HG02763 (cell line): ENCODE data around the gene HSD3B7.

Experiments used
- ATAC-seq: cut with Tn5 transposase; IDR thresholded peaks from one replicate; pipeline ENCODE4 v1.9.1; 2021; ENCODE audit warnings: mild to moderate bottlenecking, moderate library complexity; ENCODE audit not compliant: unreplicated experiment

Gene HSD3B7

DNA sequence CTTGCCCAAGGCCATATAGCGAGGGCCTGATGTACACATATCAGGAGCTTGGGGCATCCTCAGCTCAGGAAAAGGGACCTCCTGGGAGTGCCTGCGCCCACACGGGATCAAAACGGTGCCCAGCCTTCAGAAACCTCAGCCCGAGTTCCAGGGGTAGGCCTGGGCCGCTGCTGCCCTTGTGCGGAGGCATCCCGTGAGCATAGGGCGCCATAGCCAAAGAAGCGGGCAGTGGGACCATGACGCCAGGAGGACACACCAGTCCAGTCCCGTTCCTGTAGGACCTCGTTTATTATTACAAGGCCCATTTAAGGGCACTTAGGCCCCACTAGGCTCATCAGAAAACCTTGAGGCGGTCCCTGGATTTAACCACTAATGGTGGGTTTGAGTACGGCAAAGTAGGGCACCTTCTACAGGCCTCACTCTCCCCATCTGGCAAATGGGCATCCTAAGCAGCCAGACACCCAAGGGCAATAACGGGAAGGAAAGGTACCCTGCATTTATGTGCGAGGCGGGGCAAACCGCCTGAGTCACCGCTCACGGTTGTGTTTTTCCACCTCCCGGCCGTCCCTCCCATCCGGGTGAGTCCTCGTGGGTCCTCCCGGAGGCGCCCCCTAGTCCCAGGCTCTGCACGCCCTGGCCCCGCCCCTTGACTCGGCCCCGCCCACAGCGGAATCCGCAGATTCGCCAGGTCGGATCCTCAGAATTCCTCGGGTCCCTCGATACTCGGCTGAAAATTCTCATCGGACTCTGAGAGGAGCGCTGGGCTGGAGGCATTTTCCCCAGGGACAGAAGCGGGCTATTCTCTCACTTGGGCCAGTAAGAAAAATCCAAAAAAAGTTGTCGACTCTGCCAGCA, 28.2 kb upstream of the HSD3B7 start:
- peak; percentile 41 for ATAC-seq

DNA sequence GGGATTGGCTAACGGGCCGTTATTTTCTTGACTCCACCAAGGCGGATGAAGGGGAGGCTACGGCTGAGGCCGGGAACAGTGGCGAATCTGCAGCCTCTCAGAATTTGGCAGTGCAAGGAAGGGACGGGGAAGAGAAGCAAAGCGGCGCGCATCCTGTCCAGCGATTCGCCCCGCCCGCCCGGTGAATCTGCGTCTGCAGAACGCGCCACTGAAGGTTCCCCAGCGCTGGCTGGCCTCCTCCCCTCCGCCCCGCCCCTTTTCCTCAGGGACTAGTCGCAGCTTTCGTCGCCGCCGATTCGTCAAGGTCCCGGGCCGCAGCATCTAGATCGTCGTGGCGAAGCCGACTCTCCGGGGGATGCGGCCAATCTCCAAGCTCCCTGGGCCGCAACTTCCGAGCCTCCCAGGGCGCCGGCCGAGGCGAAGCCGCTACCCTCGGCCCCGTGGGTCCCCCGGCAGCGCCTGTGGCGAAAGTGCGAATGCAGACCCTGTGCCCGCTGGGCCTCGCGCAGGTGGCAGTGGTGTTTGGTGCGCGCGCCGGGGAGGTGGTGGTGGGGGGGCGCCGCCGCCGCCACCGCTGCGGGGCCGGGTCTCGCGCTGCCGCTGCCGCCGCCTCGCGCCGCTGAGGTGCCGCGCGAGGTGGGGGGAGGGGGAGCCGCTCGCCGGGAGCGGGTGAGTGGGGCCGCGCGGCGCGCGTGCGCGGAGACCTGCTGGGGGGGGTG, 27.4 kb upstream of the HSD3B7 start, which contains the start of gene SETD1A:
Gene SETD1A, plus strand, starts transcription at position 299 of the 719 bp plus-strand sequence. CDS start 978 bp downstream, outside the sequence.
- ATAC-seq: peak; percentile 72

DNA sequence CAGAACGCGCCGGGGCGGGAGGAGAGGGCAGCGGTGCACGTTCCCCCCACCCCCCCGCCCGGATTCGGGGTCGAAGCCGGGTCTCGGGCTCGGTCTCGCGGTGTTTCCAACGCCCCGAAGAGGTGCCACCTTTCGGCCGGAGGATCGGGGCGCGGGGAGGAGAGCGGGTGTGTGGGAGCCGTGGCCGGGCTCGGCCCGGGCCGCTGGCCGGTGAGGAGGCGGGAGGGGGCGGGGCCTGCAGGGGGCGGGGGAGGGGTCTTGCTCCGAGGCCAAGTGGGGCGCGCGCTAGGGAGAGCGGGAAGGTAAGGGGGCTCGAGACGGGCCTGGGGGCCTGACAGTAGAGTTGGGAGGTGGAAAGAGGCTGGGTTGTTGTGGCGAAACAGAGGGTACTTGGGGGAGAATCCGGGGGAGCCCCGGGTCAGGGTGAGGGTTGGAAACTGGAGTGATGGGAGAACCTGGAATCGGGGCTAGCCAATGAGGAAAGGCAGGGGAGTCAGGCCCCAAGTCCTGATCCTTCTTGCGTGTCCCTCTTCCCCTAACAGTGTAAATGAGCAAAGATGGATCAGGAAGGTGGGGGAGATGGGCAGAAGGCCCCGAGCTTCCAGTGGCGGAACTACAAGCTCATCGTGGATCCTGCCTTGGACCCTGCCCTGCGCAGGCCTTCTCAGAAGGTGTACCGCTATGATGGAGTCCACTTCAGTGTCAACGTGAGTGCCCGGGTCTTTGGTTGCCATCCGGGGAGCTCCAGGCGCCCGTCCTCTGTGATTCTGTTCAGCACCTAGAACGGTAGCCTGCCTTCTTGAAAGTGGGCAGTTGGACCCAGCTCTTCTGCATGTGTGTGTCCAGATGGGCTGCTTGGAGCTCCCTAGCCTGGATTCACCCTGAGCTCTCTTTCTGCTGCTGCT, 26.6 kb upstream of the HSD3B7 start:
- peak; percentile 23 for ATAC-seq

DNA sequence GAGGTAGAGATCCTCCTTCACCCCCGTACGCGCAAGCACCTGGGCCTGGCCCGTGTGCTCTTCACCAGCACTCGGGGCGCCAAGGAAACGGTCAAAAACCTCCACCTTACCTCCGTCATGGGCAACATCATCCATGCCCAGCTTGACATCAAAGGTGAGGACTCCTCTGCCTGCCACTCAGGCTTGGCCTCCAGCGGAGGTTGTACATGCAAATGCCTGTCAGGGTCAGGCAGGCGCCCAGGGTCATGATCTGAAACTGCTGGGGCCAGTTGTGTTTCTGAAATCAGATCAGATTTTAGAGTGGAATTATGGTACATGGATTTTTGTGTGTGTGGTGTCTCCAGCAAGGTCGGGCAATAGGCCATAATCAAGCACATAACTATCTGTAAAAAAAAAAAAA, 23.6 kb upstream of the HSD3B7 start:
- no peak for ATAC-seq

DNA sequence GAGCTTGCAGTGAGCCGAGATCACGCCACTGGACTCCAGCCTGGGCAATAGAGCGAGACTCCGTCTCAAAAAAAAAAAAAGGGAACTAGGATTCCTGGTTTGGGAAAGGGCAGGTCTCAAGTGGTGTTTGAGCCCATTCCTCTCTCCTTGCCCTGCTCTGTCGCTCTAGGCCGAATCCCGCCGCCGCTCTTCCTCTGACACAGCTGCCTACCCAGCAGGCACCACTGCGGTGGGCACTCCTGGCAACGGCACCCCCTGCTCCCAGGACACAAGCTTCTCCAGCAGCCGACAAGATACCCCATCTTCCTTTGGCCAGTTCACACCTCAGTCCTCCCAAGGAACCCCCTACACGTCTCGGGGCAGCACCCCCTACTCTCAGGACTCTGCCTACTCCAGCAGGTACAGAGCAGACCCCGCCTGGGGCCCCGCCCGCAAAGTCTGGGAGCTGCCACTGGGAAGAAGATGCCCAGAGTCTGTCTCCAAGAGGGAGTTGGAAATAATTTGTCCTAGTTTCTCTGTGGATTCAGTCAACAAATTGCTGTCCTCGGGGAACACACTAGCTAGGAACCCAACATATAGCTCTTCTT, 21.0 kb upstream of the HSD3B7 start:
- no peak for ATAC-seq

DNA sequence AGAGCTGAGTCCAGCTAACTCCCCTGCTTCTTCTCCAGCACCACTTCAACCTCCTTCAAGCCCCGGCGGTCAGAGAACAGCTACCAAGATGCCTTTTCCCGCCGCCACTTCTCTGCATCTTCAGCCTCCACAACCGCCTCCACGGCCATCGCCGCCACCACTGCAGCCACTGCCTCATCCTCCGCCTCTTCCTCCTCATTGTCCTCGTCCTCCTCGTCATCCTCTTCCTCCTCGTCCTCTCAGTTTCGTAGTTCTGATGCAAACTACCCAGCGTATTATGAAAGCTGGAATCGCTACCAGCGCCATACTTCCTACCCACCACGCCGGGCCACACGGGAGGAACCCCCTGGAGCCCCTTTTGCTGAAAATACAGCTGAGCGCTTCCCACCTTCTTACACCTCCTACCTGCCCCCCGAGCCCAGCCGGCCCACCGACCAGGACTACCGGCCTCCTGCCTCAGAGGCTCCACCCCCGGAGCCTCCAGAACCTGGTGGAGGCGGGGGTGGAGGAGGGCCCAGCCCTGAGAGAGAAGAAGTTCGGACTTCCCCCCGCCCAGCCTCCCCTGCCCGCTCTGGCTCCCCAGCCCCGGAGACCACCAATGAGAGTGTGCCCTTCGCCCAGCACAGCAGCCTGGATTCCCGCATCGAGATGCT, 20.3 kb upstream of the HSD3B7 start:
- ATAC-seq: no peak

DNA sequence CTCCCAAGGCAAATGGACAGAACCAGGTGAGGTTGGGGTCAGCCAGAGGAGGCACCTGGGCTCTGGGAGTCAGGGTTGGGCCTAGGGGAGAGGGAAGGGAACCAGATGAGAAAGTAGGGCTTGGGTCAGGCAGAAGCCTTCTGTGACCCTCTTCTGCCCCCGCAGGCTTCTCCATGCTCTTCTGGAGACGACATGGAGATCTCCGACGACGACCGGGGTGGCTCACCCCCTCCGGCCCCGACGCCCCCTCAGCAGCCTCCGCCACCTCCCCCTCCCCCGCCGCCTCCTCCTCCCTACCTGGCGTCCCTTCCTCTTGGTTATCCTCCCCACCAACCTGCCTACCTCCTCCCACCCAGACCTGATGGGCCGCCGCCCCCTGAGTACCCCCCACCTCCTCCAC, 19.6 kb upstream of the HSD3B7 start:
- no peak for ATAC-seq

DNA sequence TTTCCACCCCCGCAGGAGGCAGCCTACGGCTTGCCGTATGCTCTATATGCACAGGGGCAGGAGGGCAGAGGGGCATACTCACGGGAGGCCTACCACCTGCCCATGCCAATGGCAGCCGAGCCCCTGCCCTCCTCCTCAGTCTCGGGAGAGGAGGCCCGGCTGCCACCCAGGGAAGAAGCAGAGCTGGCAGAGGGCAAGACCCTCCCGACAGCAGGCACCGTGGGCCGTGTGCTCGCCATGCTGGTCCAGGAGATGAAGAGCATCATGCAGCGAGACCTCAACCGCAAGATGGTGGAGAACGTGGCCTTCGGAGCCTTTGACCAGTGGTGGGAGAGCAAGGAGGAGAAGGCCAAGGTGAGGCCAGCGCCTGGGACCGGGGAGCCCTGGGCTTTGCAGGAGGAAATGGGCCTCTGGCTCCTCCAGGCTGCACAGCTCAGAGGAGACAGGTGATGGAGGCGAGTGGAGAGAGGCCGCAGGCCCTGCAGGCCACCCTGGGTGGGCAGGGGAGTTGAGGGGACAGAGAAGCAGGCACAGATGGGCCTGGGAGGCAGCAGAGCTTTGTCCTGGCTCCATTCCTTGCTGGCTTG, 18.9 kb upstream of the HSD3B7 start:
- no peak for ATAC-seq

DNA sequence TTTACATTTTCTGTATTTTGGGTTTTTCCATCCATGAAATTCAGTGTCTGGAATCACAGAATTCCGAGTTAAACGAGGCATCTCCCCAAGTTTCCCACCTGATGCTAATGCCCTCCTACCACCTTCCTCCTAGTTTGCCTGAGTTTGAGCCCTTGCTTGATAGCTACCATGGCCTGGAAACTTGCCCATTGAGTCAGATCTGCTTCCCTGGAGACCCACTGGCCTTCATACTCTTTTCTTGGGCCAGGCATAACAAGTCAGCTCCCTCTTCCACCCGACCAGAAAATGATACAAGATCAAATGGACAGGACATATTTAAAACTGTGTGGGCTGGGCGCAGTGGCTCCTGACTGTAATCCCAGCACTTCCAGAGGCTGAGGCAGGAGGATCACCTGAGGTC, 17.2 kb upstream of the HSD3B7 start:
- ATAC-seq: no peak

DNA sequence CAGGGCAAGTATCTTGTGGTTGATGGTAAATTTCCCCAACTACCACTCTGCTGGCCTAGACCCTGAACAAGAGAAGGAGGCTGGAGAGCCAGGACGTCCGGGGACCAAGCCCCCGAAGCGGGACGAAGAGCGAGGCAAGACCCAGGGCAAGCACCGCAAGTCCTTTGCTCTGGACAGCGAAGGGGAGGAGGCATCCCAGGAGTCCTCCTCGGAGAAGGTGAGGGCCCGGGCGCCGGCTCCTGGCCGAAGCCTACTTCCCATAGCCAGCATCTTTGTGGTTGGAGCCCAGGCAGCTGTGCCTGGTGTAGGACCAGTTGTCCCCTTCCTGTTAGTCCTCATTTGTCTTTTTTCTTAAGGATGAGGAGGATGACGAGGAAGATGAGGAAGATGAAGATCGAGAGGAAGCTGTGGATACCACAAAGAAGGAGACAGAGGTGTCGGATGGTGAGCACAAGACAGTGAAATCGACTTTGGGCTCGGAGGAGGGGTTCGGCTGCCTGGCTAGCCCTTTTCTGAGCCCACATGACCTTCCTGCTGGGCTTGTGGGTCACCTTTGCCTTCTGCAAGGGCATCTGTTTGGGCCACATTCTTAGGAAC, 15.7 kb upstream of the HSD3B7 start:
- ATAC-seq: no peak

DNA sequence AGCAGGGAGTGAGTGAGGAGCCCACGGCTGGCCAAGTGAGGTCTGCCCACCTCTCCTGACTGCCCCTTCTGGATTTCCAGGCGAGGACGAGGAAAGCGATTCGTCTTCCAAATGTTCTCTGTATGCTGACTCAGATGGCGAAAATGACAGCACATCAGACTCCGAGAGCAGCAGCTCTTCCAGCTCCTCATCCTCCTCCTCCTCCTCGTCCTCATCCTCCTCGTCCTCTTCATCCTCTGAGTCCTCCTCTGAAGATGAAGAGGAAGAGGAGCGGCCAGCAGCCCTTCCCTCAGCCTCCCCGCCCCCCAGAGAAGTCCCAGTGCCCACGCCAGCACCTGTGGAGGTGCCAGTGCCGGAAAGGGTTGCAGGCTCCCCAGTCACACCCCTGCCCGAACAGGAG, 13.7 kb upstream of the HSD3B7 start:
- no peak for ATAC-seq

DNA sequence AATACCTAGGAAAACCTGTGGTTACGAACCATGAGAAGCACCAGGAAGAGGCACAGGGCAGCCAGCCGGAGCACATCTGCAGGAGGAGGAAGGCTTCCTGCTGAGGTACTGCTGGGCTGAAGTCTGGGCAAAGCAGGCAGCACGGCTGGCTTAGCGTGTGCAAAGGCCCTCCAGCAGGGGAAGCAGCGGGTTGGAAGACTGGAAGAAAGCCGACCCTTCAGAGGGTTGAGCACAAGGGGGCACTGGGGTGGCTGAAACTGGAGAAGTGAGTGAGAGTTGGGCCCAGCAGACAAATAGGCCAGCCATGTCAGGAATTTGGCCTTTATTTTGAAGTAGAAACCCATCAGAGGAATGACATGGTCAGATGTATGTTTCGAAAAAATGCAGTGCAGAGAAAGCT, 12.1 kb upstream of the HSD3B7 start:
- ATAC-seq: no peak

DNA sequence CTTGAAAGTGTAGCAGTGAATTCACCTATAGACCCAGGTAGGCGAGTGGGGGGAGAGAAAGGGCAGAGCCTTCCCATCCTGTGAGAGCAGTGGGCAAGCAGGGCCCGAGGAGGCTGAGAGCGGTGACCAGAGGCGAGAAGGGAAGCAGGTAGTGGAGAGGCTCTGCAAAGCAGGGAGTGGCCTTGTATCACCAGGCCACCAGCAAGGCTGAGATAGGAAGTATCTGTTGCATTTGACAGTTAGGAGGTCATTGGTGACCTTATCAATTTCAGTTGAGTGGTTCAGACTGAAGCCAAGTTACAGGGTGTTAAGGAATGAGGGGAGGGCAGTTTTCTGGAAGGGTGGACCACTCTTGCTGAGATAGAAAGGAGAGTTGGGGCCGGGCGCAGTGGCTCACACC, 10.7 kb upstream of the HSD3B7 start:
- no peak for ATAC-seq

DNA sequence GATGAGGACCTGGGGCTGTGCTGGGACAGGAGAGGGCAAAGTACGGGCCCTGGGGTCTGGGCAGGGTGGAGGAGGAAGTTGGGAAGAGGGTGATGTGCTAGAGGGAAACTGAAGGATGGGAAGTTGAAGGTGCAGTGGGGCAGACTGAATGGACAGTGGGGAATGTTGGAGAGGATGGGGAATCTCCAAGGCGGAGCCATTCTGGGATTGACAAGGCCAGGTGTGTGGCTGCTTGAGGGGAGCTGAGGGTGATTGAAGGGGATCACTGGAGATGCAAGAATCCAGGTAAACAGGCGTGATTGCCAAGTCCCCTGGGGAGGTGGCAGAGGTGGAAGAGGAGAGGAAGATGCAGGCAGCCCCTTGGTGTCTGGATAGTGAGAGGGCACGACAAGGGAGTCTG, 8.5 kb upstream of the HSD3B7 start:
- no peak for ATAC-seq

DNA sequence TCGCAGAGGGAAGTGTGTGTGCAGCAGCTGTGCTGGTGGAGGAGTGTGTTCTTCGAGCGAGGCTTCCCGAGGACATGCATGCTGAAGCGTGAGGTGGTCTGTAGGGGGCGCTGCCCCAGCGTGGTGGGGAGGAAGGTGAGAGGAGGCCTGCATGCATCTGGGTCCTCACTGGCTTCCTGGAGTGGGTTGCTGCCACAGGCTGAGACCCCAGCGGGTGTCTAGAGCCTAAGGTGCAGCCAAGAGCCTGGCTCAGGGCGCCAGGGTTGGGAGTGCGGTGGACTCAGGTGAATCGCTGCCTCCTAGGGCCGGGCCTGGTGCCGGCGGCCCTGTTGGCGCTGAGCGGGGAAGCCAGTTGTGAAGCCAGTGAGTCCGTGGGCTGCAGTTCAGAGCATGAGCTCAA, 7.5 kb upstream of the HSD3B7 start:
- ATAC-seq: no peak

DNA sequence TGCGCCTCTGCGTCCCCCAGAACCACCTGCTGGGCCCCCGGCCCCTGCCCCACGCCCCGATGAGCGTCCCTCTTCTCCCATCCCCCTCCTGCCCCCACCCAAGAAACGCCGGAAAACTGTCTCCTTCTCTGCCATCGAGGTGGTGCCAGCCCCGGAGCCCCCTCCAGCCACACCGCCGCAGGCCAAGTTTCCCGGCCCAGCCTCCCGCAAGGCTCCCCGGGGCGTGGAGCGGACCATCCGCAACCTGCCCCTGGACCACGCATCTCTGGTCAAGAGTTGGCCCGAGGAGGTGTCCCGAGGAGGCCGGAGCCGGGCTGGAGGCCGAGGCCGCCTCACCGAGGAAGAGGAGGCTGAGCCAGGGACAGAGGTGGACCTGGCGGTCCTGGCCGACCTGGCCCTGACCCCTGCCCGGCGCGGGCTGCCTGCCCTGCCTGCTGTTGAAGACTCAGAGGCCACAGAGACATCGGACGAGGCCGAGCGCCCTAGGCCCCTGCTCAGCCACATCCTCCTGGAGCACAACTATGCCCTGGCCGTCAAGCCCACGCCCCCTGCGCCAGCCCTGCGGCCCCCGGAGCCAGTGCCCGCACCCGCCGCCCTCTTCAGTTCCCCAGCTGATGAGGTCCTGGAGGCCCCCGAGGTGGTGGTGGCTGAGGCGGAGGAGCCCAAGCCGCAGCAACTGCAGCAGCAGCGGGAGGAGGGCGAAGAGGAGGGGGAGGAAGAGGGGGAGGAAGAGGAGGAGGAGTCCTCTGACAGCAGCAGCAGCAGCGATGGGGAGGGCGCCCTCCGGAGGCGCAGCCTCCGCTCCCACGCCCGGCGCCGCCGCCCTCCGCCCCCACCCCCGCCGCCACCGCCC, 5.6 kb upstream of the HSD3B7 start:
- ATAC-seq: no peak

DNA sequence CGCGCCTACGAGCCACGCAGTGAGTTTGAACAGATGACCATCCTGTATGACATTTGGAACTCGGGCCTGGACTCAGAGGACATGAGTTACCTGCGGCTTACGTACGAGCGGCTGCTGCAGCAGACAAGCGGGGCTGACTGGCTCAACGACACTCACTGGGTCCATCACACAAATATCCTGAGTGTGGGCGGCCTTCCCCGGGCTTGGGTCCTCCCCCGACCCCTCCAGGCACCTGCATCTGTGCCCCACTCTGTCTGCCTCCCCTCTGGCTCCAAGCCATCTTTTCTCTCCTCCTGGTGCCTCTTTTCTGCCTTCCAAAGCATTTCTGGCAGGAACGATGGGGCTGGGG, 5.0 kb upstream of the HSD3B7 start:
- ATAC-seq: no peak

DNA sequence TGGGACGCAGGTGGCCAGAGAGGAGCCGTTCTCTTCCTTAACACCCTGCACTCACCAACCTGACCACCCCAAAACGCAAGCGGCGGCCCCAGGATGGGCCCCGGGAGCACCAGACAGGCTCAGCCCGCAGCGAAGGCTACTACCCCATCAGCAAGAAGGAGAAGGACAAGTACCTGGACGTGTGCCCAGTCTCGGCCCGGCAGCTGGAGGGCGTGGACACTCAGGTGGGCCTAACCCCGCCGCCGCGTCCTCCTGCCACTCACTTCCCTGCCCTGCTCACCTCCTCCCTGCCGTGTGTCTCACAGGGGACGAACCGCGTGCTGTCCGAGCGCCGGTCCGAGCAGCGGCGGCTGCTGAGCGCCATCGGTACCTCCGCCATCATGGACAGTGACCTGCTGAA, 4.6 kb upstream of the HSD3B7 start:
- ATAC-seq: no peak

DNA sequence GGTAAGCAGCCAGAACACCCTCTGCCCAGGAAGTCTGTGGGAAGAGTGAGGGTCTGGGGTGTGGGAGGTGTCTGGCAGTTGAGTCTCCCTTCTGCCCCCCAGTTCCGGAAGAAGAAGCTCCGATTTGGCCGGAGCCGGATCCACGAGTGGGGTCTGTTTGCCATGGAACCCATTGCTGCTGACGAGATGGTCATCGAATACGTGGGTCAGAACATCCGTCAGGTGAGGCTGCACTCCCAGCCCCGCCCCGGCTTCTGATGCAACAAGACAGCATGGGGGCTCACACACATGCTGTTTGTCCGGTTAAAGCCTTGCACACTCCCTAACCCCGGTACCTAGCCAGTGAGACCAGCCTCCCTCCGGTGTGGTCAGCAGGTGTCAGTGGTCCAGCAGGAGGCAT, 4.0 kb upstream of the HSD3B7 start:
- ATAC-seq: no peak
